ENCODE data around the gene CRADD.

DNA sequence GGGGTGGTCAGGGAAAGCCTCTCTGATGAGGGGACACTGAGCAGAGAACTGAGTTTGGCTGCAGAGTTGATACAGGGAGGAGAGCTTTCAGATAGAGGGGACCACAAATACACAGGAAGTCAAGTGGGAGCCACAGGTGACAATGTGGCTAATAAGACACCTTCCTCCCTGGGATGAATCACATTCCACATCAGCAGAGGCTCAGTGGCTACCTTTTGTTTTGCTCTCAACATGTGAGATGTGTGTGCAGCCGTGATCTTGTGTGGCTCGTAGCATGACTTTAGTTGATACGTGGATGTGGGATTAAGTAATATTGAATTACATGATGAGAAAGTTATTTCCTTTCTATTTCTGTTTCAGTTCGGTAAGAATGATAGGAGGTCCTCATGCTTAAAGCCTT lies 7.5 kb downstream of the CRADD start:
- TF ChIP-seq POLR2A (IDR thresholded peaks at IDR 0.05): no peak
- TF ChIP-seq, protein P1, sequence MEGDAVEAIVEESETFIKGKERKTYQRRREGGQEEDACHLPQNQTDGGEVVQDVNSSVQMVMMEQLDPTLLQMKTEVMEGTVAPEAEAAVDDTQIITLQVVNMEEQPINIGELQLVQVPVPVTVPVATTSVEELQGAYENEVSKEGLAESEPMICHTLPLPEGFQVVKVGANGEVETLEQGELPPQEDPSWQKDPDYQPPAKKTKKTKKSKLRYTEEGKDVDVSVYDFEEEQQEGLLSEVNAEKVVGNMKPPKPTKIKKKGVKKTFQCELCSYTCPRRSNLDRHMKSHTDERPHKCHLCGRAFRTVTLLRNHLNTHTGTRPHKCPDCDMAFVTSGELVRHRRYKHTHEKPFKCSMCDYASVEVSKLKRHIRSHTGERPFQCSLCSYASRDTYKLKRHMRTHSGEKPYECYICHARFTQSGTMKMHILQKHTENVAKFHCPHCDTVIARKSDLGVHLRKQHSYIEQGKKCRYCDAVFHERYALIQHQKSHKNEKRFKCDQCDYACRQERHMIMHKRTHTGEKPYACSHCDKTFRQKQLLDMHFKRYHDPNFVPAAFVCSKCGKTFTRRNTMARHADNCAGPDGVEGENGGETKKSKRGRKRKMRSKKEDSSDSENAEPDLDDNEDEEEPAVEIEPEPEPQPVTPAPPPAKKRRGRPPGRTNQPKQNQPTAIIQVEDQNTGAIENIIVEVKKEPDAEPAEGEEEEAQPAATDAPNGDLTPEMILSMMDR (IDR thresholded peaks at IDR 0.05): no peak

Data from thyroid gland (tissue), 4 donors.